GM21723 (cell line): ENCODE data around the gene PER3.

ENCODE experiments used
- ATAC-seq: cut with Tn5 transposase; IDR thresholded peaks from one replicate; pipeline ENCODE4 v1.9.1; 2021; ENCODE audit warnings: mild to moderate bottlenecking, moderate library complexity; ENCODE audit not compliant: unreplicated experiment

The PER3 gene

GRCh38 chr1:7783826-7784491 is at the start of gene PER3:
Gene PER3, plus strand, starts transcription at chr1:7784291. Its CDS starts 587 bp downstream, at chr1:7784878.
- peak; percentile 91 for ATAC-seq

DNA sequence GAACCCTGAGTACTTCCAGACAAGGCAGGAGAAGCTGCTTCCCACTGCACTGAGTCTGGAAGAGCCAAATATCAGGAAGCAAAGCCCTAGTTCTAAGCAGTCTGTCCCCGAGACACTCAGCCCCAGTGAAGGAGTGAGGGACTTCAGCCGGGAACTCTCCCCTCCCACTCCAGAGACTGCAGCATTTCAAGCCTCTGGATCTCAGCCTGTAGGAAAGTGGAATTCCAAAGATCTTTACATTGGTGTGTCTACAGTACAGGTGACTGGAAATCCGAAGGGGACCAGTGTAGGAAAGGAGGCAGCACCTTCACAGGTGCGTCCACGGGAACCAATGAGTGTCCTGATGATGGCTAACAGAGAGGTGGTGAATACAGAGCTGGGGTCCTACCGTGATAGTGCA is 46.0 kb upstream of the PER3 start:
- ATAC-seq, result no peak

DNA sequence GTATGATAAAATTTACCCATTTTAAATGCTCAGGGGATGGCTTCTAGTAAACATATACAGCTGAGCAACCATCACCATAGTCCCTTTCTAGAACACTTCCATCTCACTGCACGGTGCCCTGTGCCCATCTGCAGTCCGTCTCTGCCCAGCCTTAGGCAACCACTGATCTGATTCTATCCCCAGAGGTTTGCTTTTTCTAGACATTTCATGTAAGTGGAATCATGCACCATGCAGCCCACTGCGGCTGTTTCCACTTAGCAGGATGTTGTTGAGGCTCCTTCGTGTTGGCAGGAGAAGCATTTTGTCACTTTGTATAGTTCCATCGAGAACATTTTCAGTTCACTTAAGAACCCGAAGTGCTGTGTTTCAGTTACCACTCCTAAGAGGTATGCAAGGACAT is 40.7 kb upstream of the PER3 start:
- no peak for ATAC-seq

DNA sequence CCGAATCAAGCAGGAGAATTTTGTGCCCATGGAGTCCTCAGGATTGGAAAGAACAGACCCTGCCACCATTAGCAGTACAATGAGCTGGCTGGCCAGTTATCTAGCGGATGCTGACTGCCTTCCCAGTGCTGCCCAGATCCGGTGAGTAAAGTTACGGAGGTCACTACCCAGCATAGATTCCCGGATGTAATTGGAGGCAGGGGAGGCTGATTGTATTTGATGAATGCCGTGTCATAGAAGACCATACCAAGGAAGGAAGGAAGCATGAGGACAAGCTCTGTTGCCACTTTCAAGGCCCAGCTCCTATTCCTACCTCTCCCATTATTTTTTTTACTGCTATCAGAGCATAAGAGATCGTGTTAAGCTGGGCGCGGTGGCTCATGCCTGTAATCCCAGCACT is 39.2 kb upstream of the PER3 start:
- ATAC-seq, result no peak

DNA sequence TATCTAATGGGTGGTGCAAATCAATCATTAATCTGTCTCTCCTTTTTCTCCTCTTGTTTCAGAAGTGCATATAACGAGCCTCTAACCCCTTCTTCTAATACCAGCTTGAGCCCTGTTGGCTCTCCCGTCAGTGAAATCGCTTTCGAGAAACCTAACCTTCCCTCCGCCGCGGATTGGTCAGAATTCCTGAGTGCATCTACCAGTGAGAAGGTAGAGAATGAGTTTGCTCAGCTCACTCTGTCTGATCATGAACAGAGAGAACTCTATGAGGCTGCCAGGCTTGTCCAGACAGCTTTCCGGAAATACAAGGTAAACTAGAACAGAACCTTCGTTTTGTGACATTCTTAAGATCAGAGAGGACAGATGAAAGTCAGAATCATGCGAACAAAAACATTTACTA is 38.3 kb upstream of the PER3 start:
- no peak for ATAC-seq

DNA sequence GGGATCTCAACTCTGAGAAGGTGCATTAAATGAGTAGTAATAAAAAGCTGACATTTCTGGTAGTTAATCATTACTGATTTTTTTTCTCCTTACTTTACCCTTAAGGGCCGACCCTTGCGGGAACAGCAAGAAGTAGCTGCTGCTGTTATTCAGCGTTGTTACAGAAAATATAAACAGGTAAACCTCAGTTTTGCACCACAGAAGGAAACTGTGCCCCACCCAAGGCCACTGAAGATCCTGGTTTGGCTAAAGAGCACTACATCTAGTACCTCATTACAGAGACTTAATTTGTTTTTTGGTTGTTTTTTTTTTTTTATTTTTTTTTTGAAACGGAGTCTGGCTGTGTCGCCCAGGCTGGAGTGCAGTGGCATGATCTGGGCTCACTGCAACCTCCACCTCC is 36.5 kb upstream of the PER3 start:
- no peak for ATAC-seq

GRCh38 chr1:7749126-7749525 is 35.0 kb upstream of the PER3 start:
- ATAC-seq, result no peak

- ATAC-seq, result no peak
These were observed 32.9 kb upstream of the PER3 start for GRCh38 chr1:7751174-7751573.

GRCh38 chr1:7752512-7753417 is 31.3 kb upstream of the PER3 start:
- ATAC-seq, result no peak

GRCh38 chr1:7753641-7754040 is 30.4 kb upstream of the PER3 start:
- ATAC-seq, result no peak

GRCh38 chr1:7754234-7754633 is 29.9 kb upstream of the PER3 start:
- no peak for ATAC-seq

GRCh38 chr1:7755448-7755847 is 28.6 kb upstream of the PER3 start:
- ATAC-seq, result no peak

GRCh38 chr1:7760245-7760644 is 23.8 kb upstream of the PER3 start:
- ATAC-seq, result no peak

DNA sequence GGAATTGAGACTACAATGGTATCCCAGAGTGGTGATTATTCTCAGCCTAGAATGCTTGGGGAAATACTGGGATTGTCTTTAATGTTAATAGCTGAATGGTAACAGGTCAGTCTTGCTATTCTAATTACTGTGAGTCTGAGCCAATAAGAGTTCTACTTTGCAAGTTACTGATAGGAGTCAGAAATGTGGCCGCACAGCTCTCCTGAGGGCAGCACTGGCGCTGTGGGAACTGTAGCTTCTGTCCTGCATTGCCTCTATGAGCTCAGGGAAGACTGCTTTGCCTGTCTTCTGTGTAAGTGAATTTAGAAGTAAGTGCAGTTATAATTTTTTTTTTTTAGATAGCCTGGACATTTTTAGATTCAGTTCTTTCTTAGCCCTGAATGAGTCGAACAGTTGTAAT is 23.0 kb upstream of the PER3 start:
- no peak for ATAC-seq

DNA sequence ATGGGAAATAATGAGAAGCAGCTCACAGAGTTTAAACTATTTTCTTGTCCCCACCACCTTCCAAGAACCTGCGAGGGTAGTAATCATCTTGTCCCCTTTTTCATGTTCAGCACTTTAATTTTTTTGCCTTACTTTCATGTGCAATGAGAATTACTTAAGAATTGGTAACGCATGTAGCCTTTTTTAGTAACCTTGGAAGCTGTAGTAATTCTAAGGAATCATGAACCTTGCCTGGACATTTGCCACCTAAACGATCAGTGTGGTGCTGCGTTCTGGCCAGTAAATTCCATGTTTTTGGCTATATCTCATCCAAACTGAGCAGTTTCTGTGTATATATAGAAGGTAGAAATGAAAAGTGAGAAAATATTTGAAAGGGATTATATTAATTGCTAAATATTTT is 16.9 kb upstream of the PER3 start:
- ATAC-seq, result no peak

DNA sequence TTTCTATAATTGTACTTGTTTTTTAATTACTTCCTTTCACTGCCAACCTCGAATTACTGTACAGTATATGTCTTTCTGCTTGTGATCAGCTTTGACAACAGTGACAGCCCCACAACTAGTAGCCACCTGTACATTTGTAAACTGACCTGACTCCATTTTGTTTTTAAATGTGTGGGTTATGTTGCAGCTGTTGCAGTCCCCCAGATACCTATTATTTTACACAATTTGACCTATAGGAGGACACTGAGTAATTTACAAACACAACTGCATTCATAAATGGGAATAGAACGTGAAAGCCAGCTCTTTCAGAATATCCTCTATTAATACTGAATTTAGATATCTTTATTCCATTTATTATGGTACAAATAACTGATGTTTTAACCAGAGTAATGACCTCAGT is 15.5 kb upstream of the PER3 start:
- ATAC-seq, result no peak

DNA sequence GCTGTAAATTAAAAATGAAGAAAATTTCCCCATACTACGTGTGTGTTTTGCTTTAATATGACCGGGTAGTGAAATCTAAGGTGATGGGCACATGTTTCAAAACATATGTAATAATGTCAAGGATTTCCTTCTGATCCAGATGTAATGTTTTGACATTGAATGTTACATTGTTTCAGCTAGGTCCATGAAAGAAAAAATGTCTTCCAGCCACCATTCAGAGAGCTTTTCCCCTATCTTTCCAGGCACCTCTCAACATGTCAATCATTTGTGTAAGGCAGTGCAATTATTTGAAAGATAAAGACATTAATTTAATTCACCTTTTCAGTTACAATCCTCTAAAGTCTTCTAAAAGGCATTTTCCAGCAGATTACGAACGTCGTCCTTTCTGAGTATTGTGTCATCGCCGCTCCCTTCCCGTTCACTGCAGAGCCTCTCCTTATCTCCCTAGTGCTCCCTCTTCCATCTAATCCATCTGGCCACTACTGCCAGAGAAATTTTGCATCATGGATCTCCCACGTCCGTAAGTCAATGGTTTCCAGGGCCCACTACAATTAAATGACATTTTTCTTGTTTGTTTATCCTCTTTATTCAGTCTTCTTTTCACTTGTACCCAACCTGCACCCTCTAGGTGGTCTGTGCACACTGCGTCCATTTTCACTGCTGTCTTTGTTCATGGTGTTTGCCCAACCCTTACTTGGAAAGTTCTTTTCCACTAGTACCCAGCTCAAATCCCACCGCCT is 14.2 kb upstream of the PER3 start:
- ATAC-seq, result no peak

DNA sequence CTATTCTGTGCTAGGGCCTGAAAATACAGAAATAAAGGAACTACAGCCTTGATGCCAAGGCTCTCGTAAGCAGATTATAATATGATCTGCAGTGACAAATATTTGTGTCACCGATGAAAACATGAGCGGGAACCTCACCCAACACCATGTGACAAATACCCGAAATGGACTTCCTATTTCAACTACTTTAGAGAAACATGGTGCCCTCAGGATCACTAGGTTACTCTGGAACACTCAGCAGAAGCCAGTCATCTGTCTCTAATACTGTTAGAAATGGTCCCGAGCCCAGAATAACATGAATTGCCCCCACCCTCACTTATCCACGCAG is 13.5 kb upstream of the PER3 start:
- no peak for ATAC-seq

- ATAC-seq, result peak; percentile 77
These were observed 12.9 kb upstream of the PER3 start, which contains the start of gene VAMP3 for GRCh38 chr1:7770997-7771822. Gene VAMP3, plus strand, starts transcription at chr1:7771296. Its CDS starts 88 bp downstream, at chr1:7771384.

GRCh38 chr1:7771823-7772299 is 12.2 kb upstream of the PER3 start:
- peak; percentile 40 for ATAC-seq

GRCh38 chr1:7777591-7777990 is 6.5 kb upstream of the PER3 start:
- ATAC-seq, result no peak
